ENCODE results near the gene LILRA6.

- TF ChIP-seq POLR2A (IDR thresholded peaks at IDR 0.05; ENCODE audit: low read length) (no peak), GATA1 (IDR thresholded peaks at IDR 0.05; ENCODE audit: low read depth, low read length) (no peak)
These were observed 50.7 kb downstream of the LILRA6 start for GRCh38 chr19:54191811-54192453.
